HL-60 (cell line): Measurements from ENCODE around the gene PCED1B.
"Not testable (repeated sequence)": the region's sequence is repeated elsewhere in the genome, so short reads cannot be mapped to it uniquely, and the experiment has no call there.

Experiments
- POLR2AphosphoS5 ChIP-seq: IDR thresholded peaks from 2 replicates; pipeline ENCODE4 v1.6.1; 2012; ENCODE audit warnings: low read depth
- TF ChIP-seq, protein P1 (sequence below): IDR thresholded peaks from one replicate; pipeline ENCODE4 v1.5.1; 2011; ENCODE audit warnings: low read length, control low read depth, inconsistent platforms; ENCODE audit not compliant: insufficient read depth

DNA sequence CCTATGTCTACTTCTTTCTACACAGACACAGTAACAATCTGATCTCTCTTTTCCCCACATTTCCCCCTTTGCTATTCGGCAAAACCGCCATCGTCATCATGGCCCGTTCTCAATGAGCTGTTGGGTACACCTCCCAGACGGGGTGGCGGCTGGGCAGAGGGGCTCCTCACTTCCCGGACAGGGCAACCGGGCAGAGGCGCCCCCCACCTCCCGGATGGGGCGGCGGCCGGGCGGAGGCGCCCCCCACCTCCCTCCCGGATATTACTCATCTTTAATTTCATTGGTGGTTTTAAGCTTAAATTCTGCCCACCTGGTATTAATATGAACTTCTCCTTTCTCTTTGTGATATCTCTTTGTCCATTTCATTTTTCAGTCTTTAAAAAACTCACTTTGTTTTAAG, 90.9 kb downstream of the PCED1B start:
- TF ChIP-seq, protein P1, sequence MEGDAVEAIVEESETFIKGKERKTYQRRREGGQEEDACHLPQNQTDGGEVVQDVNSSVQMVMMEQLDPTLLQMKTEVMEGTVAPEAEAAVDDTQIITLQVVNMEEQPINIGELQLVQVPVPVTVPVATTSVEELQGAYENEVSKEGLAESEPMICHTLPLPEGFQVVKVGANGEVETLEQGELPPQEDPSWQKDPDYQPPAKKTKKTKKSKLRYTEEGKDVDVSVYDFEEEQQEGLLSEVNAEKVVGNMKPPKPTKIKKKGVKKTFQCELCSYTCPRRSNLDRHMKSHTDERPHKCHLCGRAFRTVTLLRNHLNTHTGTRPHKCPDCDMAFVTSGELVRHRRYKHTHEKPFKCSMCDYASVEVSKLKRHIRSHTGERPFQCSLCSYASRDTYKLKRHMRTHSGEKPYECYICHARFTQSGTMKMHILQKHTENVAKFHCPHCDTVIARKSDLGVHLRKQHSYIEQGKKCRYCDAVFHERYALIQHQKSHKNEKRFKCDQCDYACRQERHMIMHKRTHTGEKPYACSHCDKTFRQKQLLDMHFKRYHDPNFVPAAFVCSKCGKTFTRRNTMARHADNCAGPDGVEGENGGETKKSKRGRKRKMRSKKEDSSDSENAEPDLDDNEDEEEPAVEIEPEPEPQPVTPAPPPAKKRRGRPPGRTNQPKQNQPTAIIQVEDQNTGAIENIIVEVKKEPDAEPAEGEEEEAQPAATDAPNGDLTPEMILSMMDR, result not testable (repeated sequence)
- not testable (repeated sequence) for TF ChIP-seq POLR2AphosphoS5
